Colonic mucosa (tissue), 4 donors: ENCODE measurements around the gene PRKCE. TPM values are rescaled to one million over a fixed set of nuclear protein-coding genes. Genes with fewer than 3 reads are reported as not detected.
"Not testable (repeated sequence)": the region's sequence is repeated elsewhere in the genome, so short reads cannot be mapped to it uniquely, and the experiment has no call there.

ENCODE experiments used
- DNase-seq: peaks from one replicate; pipeline ENCODE4 v3.0.0-alpha.2; 2020
- H3K27ac ChIP-seq: fragments of 200-600 bp; one replicate; pipeline ENCODE4 v1.8.0; 2021
- H3K27me3 ChIP-seq: fragments of 200-600 bp; one replicate; pipeline ENCODE4 v1.8.0; 2021
- H3K36me3 ChIP-seq: fragments of 200-600 bp; one replicate; pipeline ENCODE4 v1.8.0; 2021
- H3K4me1 ChIP-seq: fragments of 200-600 bp; one replicate; pipeline ENCODE4 v1.8.0; 2021; ENCODE audit warnings: mild to moderate bottlenecking
- H3K4me3 ChIP-seq: fragments of 200-600 bp; one replicate; pipeline ENCODE4 v1.8.0; 2021
- H3K9ac ChIP-seq, 2 donors: one replicate each; pipeline ENCODE4 v1.7.0; 2013; ENCODE audit warnings: control low read depth in 2 of 2, low read depth in 2 of 2, low read length in 2 of 2
- H3K9me3 ChIP-seq: fragments of 200-600 bp; one replicate; pipeline ENCODE4 v1.8.0; 2021
- intact Hi-C: fragments of 100-400 bp; cut with DNase I; formaldehyde crosslinking; loops from one replicate; pipeline ENCODE4 v1.14.1; 2022
- total RNA-seq, 2 donors: library from RNA; stranded (reverse); fragmentation: NEBNext Ultra II Directional in 1 of 2; extraction: Animal tissue kit (Norgen Biotek cat#: 25700) in 1 of 2; gene quantifications; one replicate each; pipeline ENCODE4 v1.2.1, GENCODE V29; 2021
- TF ChIP-seq, protein P1 (sequence below): fragments of 200-600 bp; IDR thresholded peaks from one replicate; pipeline ENCODE4 v1.8.0; 2022; ENCODE audit warnings: antibody characterized with exemption, mild to moderate bottlenecking
- donor health status: healthy.
- donor health status: DM: no; HTN: no; CAD: no.
- donor health status: DM: no; HTN: no; CAD: no.

The PRKCE gene
- total RNA-seq, 2 donors from 2014 or later: 17.5 to 25.8 TPM

DNA sequence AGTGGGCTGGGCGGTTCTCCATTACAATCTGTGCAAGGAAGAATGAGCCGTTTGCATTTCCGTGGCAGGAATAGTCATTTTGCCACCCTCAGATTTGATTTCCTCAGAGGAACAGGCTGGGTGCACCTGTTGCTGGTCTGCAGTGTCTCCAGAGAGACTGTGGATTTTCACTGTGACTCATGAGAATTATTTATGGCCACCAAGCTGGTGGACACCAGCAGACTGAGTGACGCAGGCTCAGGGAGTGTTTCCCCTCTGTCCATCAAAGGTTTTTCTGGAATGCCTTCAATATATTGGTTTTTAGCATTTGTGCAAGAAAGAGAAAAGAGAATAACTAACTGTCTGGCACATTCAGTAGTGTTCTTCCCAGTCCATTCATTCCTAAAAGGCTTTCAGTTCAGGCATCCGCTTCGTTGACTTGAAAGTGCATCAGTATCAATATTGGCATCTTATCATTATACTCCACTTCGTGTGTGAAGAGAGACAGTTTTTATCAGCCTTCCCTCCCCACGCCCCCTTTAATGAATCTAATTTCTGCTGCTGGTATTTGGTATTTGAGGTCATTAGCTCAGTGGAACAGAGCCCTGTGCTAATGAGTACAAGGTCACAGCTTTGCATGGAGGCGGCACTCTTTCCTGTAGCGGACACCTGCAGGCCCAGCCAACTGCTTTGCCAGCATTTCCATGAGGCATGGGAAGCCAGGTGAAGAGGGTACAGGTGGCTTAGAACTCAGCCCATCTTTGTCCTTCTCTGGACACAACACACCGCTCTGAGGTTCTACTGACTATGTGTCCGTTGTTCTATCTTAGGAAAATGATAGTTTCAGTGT lies 39.9 kb downstream of the PRKCE start:
- Histone ChIP-seq H3K4me3 (no peak overlapping the region), H3K4me1 (no peaks in the 10 kb centered on the region), H3K9me3 (no peaks in the 10 kb centered on the region), H3K9ac (no peak overlapping the region), H3K27me3 (no peaks in the 10 kb centered on the region), H3K36me3 (no peaks in the 10 kb centered on the region), H3K27ac (no peak overlapping the region)
- no peak for DNase-seq
- TF ChIP-seq, protein P1, sequence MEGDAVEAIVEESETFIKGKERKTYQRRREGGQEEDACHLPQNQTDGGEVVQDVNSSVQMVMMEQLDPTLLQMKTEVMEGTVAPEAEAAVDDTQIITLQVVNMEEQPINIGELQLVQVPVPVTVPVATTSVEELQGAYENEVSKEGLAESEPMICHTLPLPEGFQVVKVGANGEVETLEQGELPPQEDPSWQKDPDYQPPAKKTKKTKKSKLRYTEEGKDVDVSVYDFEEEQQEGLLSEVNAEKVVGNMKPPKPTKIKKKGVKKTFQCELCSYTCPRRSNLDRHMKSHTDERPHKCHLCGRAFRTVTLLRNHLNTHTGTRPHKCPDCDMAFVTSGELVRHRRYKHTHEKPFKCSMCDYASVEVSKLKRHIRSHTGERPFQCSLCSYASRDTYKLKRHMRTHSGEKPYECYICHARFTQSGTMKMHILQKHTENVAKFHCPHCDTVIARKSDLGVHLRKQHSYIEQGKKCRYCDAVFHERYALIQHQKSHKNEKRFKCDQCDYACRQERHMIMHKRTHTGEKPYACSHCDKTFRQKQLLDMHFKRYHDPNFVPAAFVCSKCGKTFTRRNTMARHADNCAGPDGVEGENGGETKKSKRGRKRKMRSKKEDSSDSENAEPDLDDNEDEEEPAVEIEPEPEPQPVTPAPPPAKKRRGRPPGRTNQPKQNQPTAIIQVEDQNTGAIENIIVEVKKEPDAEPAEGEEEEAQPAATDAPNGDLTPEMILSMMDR: no peak
- intact Hi-C loops: no loop called here

GRCh38 chr2:45692566-45692965 lies 41.1 kb downstream of the PRKCE start:
- Histone ChIP-seq H3K4me3 (no peak overlapping the region), H3K9ac (no peak overlapping the region), H3K27me3 (no peaks in the 10 kb centered on the region), H3K4me1 (no peaks in the 10 kb centered on the region), H3K27ac (no peak overlapping the region), H3K9me3 (no peaks in the 10 kb centered on the region), H3K36me3 (no peaks in the 10 kb centered on the region)
- TF ChIP-seq, protein P1: no peak
- DNase-seq: no peak
- intact Hi-C loops: no loop called here

DNA sequence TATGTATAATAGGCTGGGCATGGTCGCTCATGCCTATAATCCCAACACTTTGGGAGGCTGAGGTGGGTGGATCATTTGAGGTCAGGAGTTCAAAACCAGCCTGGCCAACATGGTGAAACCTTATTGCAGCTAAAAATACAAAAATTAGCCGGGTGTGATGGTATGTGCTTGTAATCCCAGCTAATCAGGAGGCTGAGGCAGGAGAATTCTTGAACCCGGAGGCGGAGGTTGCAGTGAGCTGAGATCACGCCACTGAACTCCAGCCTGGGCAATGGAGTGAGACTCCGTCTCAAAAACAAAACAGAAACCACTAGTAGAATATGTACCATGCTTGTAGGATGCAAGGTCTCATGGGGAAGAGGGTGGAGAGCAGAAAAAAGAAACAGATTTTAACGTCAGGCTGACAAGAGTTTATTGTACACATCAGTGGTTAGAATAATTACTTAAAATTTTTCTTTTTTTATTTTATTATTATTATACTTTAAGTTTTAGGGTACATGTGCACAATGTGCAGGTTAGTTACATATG lies 44.1 kb downstream of the PRKCE start:
- DNase-seq, H3K4me3 ChIP-seq, H3K27ac ChIP-seq, H3K9me3 ChIP-seq, H3K27me3 ChIP-seq, intact Hi-C loops, H3K4me1 ChIP-seq, H3K9ac ChIP-seq, H3K36me3 ChIP-seq: not testable (repeated sequence)

- no peak for DNase-seq
- H3K4me1 ChIP-seq: no peaks in the 10 kb centered on the region
- H3K27ac ChIP-seq: no peak overlapping the region
- no peaks in the 10 kb centered on the region for H3K36me3 ChIP-seq
- TF ChIP-seq, protein P1: no peak
- no peak overlapping the region for H3K4me3 ChIP-seq
- no peak overlapping the region for H3K9ac ChIP-seq
- intact Hi-C loops: no loop called here
- H3K27me3 ChIP-seq: no peaks in the 10 kb centered on the region
- H3K9me3 ChIP-seq: no peaks in the 10 kb centered on the region
Observed at GRCh38 chr2:45696708-45697107, 45.2 kb downstream of the PRKCE start.

DNA sequence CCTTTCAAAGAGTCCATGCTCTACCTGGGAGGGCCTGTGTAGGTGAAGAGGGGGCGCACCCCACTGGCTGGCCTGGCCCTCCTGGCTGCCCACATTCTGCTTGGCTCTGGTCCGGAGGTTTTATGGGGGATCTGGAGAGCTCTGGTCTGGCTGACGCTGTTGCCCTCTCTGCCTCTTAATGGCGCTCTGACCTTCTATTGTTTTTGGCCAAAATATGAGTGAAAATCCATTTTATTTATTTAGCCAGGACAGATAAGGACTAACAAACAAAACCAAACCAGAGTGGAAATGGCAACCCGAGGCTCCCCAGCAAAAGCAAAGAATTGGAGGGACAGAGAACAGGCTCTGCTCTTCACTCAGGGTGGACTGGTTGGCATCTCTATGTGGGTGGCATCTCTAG lies 45.7 kb downstream of the PRKCE start:
- no peaks in the 10 kb centered on the region for H3K9me3 ChIP-seq
- H3K27ac ChIP-seq: no peak overlapping the region
- intact Hi-C loops: no loop called here
- no peaks in the 10 kb centered on the region for H3K36me3 ChIP-seq
- H3K4me1 ChIP-seq: no peaks in the 10 kb centered on the region
- DNase-seq: no peak
- no peak overlapping the region for H3K4me3 ChIP-seq
- TF ChIP-seq, protein P1: no peak
- no peak overlapping the region for H3K9ac ChIP-seq
- no peaks in the 10 kb centered on the region for H3K27me3 ChIP-seq

DNA sequence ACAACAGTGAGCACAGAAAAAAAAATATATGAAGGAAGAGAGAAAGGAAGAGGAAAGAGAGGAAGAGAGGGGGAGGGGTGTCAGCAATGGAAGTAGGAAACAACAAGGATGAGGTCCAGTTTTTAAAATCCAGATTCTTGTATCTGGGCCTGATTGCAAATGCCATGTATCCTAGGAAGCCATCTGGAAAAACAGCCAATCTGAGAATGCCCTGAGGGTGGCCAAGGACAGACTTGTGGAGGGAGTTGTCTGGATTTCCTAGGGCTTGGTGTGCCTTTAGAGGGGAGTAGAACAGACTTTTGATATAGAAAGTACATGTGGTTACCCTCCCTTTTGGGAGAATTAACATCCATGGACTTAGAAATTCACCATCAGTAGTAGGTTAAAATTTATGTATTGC lies 47.1 kb downstream of the PRKCE start:
- intact Hi-C loops: no loop called here

More for the DNA sequence above, 47.1 kb downstream of the PRKCE start:
- DNase-seq: no peak
- Histone ChIP-seq H3K9ac (no peak overlapping the region), H3K9me3 (no peaks in the 10 kb centered on the region), H3K4me1 (no peaks in the 10 kb centered on the region), H3K27me3 (no peaks in the 10 kb centered on the region), H3K27ac (no peak overlapping the region), H3K4me3 (no peak overlapping the region), H3K36me3 (no peaks in the 10 kb centered on the region)
- TF ChIP-seq, protein P1: no peak
